Mucosa of stomach (tissue), 1 donor: ENCODE measurements around the gene OLR1.

Experiments used
- H3K27me3 ChIP-seq: one replicate; pipeline ENCODE4 v1.7.0; 2013; ENCODE audit warnings: mild to moderate bottlenecking, low read length; ENCODE audit not compliant: control insufficient read depth, insufficient read depth
- H3K36me3 ChIP-seq: one replicate; pipeline ENCODE4 v1.7.0; 2013; ENCODE audit warnings: low read length; ENCODE audit not compliant: control insufficient read depth, insufficient read depth
- H3K4me1 ChIP-seq: one replicate; pipeline ENCODE4 v1.7.0; 2013; ENCODE audit warnings: mild to moderate bottlenecking, low read length; ENCODE audit not compliant: control insufficient read depth, insufficient read depth
- H3K4me3 ChIP-seq: one replicate; pipeline ENCODE4 v1.7.0; 2013; ENCODE audit warnings: low read length
- H3K9ac ChIP-seq: one replicate; pipeline ENCODE4 v1.7.0; 2013; ENCODE audit warnings: mild to moderate bottlenecking, low read length, moderate library complexity
- H3K9me3 ChIP-seq: one replicate; pipeline ENCODE4 v1.7.0; 2013; ENCODE audit warnings: mild to moderate bottlenecking, low read length, moderate library complexity; ENCODE audit not compliant: control insufficient read depth
- donor health status: Pancreatic carcinoma.

The OLR1 gene

GRCh38 chr12:10135126-10135525 lies 36.8 kb downstream of the OLR1 start:
- H3K9me3 ChIP-seq = no peaks in the 10 kb centered on the region
- no peak overlapping the region for H3K9ac ChIP-seq
- no peaks in the 10 kb centered on the region for H3K27me3 ChIP-seq
- H3K4me1 ChIP-seq = no peaks in the 10 kb centered on the region
- H3K4me3 ChIP-seq = no peak overlapping the region
- H3K36me3 ChIP-seq = no peaks in the 10 kb centered on the region

DNA sequence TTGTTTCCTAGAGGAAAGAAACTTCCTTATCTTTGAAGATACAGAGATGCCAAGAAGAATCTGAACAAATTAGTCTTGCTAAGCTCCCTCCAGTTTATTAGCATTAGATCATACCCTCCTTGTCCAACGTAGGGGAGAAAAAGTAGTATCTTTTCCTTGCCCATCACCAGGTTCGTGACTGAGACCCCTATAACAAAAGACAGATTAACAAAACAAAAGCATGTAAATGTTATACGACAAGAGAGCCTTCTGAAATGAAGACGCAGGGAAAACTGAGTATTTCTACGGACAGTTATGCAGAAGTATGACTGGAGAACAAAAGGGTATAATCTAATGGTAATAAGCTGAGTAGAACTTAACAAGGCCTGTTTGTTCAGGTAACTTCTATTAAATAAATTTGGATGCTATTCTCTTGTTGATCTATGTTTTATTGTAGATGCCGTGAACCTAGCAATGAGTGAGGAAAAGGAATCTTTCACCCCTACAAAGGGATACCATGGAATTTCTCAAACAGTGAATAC lies 39.0 kb downstream of the OLR1 start:
- H3K9ac ChIP-seq = no peak overlapping the region
- H3K4me1 ChIP-seq = no peaks in the 10 kb centered on the region
- H3K9me3 ChIP-seq = no peaks in the 10 kb centered on the region
- H3K36me3 ChIP-seq = no peaks in the 10 kb centered on the region
- H3K4me3 ChIP-seq = no peak overlapping the region
- no peaks in the 10 kb centered on the region for H3K27me3 ChIP-seq

DNA sequence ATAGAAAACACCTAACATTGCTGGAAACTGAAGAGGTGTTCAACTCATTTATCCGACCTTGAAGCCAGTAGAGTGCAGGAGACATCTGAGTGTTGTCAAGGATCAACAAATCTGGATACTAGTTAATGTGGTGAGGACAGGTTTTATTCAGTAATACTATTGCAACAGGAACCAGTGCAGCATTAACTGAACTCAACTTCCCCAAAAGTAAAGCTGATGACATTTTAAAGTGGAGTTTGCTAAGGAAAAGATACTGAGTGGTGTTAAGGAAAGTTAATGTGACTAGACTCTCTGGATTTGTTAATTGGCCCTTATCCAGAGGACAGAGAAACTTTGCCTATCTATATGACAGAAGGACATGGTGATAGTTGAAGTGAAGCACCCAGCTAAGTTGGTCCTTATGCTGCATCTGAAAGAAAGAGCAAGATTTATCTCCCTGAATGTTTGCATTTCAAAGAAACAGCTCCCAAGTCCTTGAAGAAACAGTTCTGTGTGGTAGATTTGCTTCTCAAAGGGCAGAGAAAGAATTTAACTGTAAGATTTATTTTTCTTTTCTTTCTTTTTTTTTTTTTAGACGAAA lies 40.7 kb downstream of the OLR1 start:
- Histone ChIP-seq H3K27me3 (no peaks in the 10 kb centered on the region), H3K9me3 (no peaks in the 10 kb centered on the region), H3K36me3 (no peaks in the 10 kb centered on the region), H3K9ac (no peak overlapping the region), H3K4me3 (no peak overlapping the region), H3K4me1 (no peaks in the 10 kb centered on the region)

DNA sequence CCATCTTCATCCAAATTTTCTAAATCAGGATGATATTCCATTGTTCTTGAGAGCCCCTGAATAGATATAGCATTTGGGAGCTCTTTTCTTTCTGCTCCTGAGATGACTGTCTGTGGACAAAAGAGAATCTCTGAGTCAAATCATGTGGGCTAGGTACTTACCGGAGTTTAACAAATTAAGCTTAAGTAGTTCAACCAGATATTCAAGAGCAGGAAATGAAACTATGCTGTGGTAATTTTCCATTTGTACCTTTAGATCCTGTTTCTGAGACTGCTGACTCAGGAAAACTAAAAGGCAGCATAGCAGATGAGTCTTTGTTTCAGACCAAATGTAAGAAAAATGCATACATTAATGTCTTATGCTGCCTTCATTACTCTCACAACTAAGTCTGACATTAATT lies 41.9 kb downstream of the OLR1 start, which contains the start of gene CLEC7A:
TSS of gene CLEC7A (minus strand) at position 158 of the 400 bp plus-strand sequence. CDS start at position 41, 117 bp downstream.
- Histone ChIP-seq H3K27me3 (no peaks in the 10 kb centered on the region), H3K9ac (peak within 1 kb of the TSS; percentile 7), H3K9me3 (no peaks in the 10 kb centered on the region), H3K4me1 (no peaks in the 10 kb centered on the region), H3K36me3 (no peaks in the 10 kb centered on the region), H3K4me3 (no peak within 1 kb of the TSS)

- Histone ChIP-seq H3K9ac (no peak overlapping the region), H3K36me3 (no peaks in the 10 kb centered on the region), H3K9me3 (no peaks in the 10 kb centered on the region), H3K4me1 (no peaks in the 10 kb centered on the region), H3K4me3 (no peak overlapping the region), H3K27me3 (no peaks in the 10 kb centered on the region)
Observed at GRCh38 chr12:10128687-10129086, 43.2 kb downstream of the OLR1 start.

DNA sequence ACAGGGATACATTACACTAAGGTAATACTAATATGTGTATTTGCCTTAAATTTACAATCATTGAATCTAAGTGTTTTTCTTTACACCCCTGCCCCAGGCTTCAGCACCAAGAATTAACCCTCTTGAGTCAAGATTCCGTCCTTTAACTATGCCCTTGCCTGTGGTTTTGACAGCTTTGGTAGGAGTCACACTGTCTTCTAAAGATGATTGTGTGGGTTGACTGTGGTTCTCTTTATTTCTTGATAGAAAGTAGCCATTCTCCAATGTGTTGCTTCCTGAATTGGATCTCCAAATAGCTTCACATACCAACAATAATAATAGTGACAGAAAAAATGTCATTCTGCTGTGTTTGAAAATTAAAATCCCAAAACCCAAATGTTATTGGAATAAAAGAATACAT lies 45.5 kb downstream of the OLR1 start:
- no peak overlapping the region for H3K4me3 ChIP-seq
- H3K9me3 ChIP-seq = no peaks in the 10 kb centered on the region
- no peaks in the 10 kb centered on the region for H3K27me3 ChIP-seq
- no peaks in the 10 kb centered on the region for H3K36me3 ChIP-seq
- no peak overlapping the region for H3K9ac ChIP-seq
- H3K4me1 ChIP-seq = no peaks in the 10 kb centered on the region

DNA sequence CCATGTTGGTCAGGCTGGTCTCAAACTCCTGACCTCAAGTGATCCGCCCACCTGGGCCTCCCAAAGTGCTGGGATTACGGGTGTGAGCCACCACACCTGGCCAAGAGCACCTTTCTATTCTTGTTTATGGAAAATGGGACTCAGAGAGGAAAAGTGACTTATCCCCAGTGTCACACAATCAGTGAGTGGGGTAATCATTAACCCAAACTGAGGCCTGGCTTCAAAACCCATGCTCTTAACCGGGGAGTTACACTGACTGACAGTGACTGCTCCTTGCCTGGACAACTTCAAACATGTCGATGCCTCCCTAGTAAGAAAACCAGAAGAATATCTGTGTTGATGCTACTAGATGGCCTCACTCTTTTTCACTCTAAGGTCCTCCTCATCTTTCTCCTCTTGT lies 49.2 kb downstream of the OLR1 start:
- Histone ChIP-seq H3K36me3 (no peaks in the 10 kb centered on the region), H3K4me1 (no peaks in the 10 kb centered on the region), H3K27me3 (no peaks in the 10 kb centered on the region), H3K9me3 (no peaks in the 10 kb centered on the region), H3K9ac (no peak overlapping the region), H3K4me3 (no peak overlapping the region)

DNA sequence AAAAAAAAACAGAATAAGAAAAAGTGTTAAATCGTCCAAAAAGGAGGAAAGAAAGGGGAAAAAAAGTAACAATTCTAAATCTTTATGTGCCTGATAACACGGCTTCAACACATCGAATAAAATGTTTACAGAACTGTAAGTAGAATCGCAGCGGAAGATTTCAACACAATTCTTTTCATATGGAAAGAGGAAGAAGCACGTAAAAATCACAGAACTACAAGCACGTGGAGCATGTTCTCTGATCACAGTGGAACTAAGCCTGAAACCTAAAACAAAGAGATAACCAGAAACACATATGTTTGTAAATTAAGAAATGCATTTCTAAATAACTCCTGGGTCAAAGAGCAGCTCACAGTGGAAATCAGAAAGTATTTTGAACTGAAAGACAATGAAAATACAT lies 50.7 kb downstream of the OLR1 start:
- Histone ChIP-seq H3K4me3 (no peak overlapping the region), H3K4me1 (no peaks in the 10 kb centered on the region), H3K9me3 (no peaks in the 10 kb centered on the region), H3K36me3 (no peaks in the 10 kb centered on the region), H3K27me3 (no peaks in the 10 kb centered on the region), H3K9ac (no peak overlapping the region)

DNA sequence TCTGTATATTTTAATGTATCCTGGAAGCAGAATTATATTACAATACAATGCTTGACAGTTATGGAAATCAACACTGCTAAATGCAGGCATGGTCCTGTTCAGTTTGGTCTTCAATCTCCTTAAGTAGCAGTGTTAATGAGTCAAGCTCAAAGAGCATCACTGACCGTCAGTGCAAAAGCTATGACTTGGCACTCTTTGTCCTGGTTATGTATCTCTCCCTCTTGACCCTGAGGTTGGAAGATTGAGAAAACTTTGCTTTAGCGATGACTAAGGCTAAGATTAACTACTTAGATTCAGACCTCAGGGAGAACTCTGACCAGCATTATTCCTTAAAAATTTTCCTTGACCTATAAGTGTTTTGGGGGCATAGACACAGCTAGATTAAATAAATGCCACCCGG lies 52.9 kb downstream of the OLR1 start:
- H3K4me3 ChIP-seq = no peak overlapping the region
- H3K9me3 ChIP-seq = no peaks in the 10 kb centered on the region
- H3K9ac ChIP-seq = no peak overlapping the region

DNA sequence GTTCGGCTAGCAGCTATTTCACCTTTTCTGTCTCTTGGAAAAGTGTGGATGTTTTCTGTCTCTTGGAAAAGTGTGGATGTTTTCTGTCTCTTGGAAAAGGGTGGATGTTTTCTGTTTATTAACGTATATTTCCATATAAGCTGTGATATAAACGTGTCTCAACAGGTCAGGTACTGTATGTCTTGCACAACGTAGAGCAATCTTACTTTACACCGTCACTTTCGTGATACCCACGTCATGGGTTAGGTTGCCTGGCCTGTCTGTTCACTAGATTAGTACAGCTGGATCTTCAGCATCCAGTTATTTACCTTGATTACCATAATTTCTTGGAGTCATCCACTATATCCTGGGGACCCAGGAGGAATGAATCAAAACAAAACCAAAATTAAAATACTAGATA lies 56.0 kb downstream of the OLR1 start:
- no peaks in the 10 kb centered on the region for H3K36me3 ChIP-seq
- H3K4me1 ChIP-seq = no peaks in the 10 kb centered on the region
- H3K27me3 ChIP-seq = no peaks in the 10 kb centered on the region
- H3K9ac ChIP-seq = no peak overlapping the region
- H3K9me3 ChIP-seq = no peaks in the 10 kb centered on the region
- H3K4me3 ChIP-seq = no peak overlapping the region

More for the DNA sequence above, 52.9 kb downstream of the OLR1 start:
- Histone ChIP-seq H3K27me3 (no peaks in the 10 kb centered on the region), H3K4me1 (no peaks in the 10 kb centered on the region), H3K36me3 (no peaks in the 10 kb centered on the region)

GRCh38 chr12:10115311-10115710 lies 56.6 kb downstream of the OLR1 start:
- no peaks in the 10 kb centered on the region for H3K27me3 ChIP-seq

GRCh38 chr12:10113920-10114319 lies 58.0 kb downstream of the OLR1 start:
- Histone ChIP-seq H3K9me3 (no peaks in the 10 kb centered on the region), H3K27me3 (no peaks in the 10 kb centered on the region), H3K4me3 (no peak overlapping the region), H3K36me3 (no peaks in the 10 kb centered on the region), H3K4me1 (no peaks in the 10 kb centered on the region), H3K9ac (no peak overlapping the region)

More at GRCh38 chr12:10115311-10115710, 56.6 kb downstream of the OLR1 start:
- H3K36me3 ChIP-seq = no peaks in the 10 kb centered on the region
- no peaks in the 10 kb centered on the region for H3K9me3 ChIP-seq
- H3K9ac ChIP-seq = no peak overlapping the region
- H3K4me1 ChIP-seq = no peaks in the 10 kb centered on the region
- H3K4me3 ChIP-seq = no peak overlapping the region

DNA sequence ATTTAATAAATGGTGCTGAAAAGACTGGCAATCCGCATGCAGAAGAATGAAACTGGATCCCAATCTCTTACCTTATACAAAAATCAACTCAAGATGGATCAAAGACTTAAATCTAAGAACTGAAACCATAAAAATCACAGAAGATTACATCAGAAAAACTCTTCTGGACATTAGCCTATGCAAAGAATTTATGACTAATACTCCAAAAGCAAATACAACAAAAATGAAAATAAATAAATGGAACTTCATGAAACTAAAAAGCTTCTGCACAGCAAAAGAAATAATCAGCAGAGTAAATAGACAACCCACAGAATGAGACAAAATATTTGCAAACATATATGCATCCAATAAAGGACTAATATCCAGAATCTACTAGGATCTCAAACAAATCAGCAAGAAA lies 58.9 kb downstream of the OLR1 start:
- Histone ChIP-seq H3K27me3 (no peaks in the 10 kb centered on the region), H3K4me1 (no peaks in the 10 kb centered on the region), H3K36me3 (no peaks in the 10 kb centered on the region), H3K9ac (no peak overlapping the region), H3K9me3 (no peaks in the 10 kb centered on the region), H3K4me3 (no peak overlapping the region)
